GM12891 (cell line): ENCODE results near the gene INSYN2B.

Source experiments
- DNase-seq: peaks from one replicate; pipeline ENCODE4 v3.0.0; 2011; ENCODE audit warnings: low spot score; ENCODE audit not compliant: insufficient read length
- FAIRE-seq: peaks from 2 replicates; lab custom pipeline; 2011; peaks lifted over from hg19 to GRCh38; lab: Jason Lieb, UNC
- PAX5 ChIP-seq: IDR thresholded peaks from 2 replicates; pipeline ENCODE4 v1.6.1; 2011; ENCODE audit warnings: low read length, moderate library complexity, mild to moderate bottlenecking; ENCODE audit not compliant: insufficient read depth, severe bottlenecking
- POLR2A ChIP-seq: IDR thresholded peaks from 2 replicates; pipeline ENCODE4 v1.6.1; 2011; ENCODE audit warnings: low read depth, low read length, control low read depth
- POLR2AphosphoS5 ChIP-seq: IDR thresholded peaks from 2 replicates; pipeline ENCODE4 v1.6.1; 2011; ENCODE audit warnings: low read depth, low read length, control low read depth
- POU2F2 ChIP-seq: IDR thresholded peaks from 2 replicates; pipeline ENCODE4 v1.6.1; 2011; ENCODE audit warnings: low read depth, mild to moderate bottlenecking, control low read depth, low read length, moderate library complexity
- SPI1 ChIP-seq: IDR thresholded peaks from 2 replicates; pipeline ENCODE4 v1.6.1; 2011; ENCODE audit warnings: low read depth, low read length, control low read depth
- TAF1 ChIP-seq: IDR thresholded peaks from 2 replicates; pipeline ENCODE4 v1.6.1; 2011; ENCODE audit warnings: low read depth, low read length, control low read depth

INSYN2B gene

DNA sequence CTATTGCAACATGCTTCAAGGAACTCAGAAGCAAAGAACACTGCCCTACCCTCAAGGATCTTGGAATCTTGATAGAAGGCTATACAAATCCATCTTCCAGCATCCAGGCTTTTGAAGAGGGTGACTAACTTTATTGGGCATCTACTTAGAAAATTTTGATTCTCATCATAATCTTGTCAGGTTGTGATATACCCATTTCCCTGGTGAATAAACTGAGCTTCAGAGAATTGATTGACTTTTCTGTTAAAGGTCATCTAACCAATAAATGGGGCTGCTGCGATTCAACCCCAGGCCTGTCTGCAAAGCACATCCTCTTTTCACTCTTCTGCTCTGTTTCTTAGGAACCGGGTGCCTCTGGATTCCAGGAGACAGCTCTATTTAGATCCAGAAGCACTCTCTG is 19.9 kb upstream of the INSYN2B start:
- FAIRE-seq (no peak), DNase-seq (no peak)
- no peak for TF ChIP-seq TAF1
- no peak for TF ChIP-seq SPI1

GRCh38 chr5:169999621-170000020 is 19.3 kb upstream of the INSYN2B start:
- no peak for DNase-seq
- FAIRE-seq, result no peak
- TF ChIP-seq POLR2A (no peak), PAX5 (no peak), POU2F2 (no peak), TAF1 (no peak), SPI1 (no peak), POLR2AphosphoS5 (no peak)

DNA sequence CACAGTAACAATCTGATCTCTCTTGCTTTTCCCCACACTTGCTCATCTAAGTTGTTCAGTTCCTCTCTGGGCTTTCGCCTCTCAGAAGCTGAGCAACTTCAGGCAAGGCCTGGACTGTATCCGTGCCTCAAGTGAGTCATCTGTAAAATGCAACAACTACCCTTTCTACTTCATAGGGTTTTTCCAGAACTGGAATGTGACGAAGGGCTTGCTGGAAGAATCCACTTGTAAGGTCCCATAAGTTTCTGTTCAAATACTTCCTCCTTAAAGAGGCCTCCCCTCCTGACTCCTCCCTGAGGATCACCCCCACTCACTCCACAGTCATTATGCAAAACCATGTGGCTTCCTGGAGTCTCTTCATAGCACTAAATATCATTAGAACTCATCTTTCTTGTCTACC is 17.5 kb upstream of the INSYN2B start:
- DNase-seq (no peak), FAIRE-seq (no peak)
- TF ChIP-seq SPI1 (no peak), POU2F2 (peak; percentile 35; the same call in 1 of the 2 replicates), TAF1 (no peak)

- no peak for DNase-seq
- TF ChIP-seq POLR2A, result no peak
- no peak for TF ChIP-seq PAX5
- TF ChIP-seq TAF1, result no peak
- no peak for TF ChIP-seq POU2F2
- no peak for TF ChIP-seq POLR2AphosphoS5
- no peak for TF ChIP-seq SPI1
- FAIRE-seq, result no peak
Observed at GRCh38 chr5:169993485-169993790, 13.1 kb upstream of the INSYN2B start.

DNA sequence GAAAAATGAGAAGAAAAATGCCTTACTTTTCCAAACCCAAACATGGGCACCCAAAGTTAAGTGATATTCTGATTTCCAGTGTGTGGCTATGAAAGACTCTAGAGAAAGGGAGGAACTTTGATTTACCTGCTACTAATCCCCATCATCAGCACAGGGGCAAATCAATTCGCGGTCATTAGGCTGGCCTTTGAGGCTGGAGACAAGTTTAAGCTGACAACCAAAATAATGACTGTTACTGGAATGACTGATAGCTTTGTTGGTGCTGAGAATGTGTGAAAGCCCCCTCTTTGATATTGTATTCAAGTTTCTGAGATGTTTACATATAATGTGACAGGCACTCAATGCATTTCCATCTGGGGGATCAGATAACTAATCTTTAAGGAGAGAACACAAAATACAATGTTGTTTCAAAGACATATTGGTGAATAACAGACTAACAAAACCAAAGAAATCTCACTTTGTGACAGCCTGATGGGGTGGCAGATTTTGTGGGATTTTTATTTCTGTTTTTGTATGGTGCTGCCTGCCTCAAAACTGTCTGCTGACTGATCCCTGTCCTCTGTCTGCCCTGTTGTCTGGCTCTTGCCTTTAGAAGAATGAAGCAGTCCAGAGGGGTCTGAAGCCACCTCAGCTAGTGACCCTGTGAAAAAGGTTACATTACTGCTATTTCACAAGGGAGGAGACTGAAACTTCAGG is 12.6 kb upstream of the INSYN2B start:
- DNase-seq, result no peak
- no peak for FAIRE-seq
- TF ChIP-seq PAX5, result no peak
- TF ChIP-seq SPI1, result no peak
- no peak for TF ChIP-seq POLR2AphosphoS5
- TF ChIP-seq POLR2A, result no peak
- no peak for TF ChIP-seq POU2F2
- TF ChIP-seq TAF1, result no peak

DNA sequence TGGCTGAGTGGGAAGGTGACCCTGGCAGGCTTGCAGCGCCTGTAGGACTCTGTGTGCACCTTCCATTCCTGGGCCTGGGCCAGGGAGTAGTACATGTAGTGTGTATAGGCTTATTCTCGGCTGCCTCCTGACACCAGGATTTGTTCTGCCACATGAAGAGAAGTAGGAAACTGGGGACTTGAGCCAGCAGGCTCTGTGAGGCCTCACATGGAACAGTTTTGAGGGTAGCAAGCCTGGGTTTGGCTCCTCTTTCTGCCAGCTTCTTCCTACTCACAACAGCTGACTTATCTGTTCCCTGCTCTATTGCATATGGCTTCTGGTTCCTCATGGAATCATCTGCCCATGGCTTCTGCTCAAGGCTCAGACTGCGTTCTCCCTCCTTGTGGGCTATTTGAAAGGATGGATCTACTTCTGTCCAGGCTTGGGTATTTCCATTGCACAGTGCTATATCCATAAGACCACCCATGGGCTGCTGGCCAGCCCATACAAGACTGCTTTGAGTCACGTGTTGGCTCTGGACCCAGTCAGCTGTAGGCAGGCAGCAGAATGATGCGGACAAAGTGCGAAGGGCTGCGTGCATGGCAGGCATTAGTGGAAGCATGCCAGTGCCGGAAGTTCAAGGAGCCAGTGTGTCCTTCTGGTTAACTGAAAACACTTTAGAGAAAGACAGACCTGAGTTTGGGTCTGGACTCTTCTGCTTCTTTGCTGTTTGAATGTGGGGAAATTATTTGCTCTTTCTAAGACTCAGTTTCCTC is 11.0 kb upstream of the INSYN2B start:
- no peak for DNase-seq
- no peak for FAIRE-seq
- TF ChIP-seq PAX5 (no peak), POU2F2 (no peak), SPI1 (no peak), POLR2A (no peak), POLR2AphosphoS5 (no peak), TAF1 (no peak)

GRCh38 chr5:169989365-169989764 is 9.1 kb upstream of the INSYN2B start:
- no peak for TF ChIP-seq TAF1
- no peak for TF ChIP-seq SPI1
- TF ChIP-seq PAX5, result no peak
- TF ChIP-seq POU2F2, result no peak
- DNase-seq (no peak), FAIRE-seq (no peak)

- FAIRE-seq (no peak), DNase-seq (no peak)
- TF ChIP-seq TAF1 (no peak), SPI1 (no peak), PAX5 (no peak), POLR2AphosphoS5 (no peak), POU2F2 (no peak)
Observed at GRCh38 chr5:169988947-169989346, 8.7 kb upstream of the INSYN2B start.

- FAIRE-seq (no peak), DNase-seq (no peak)
- TF ChIP-seq POU2F2 (no peak), POLR2A (no peak), SPI1 (no peak), POLR2AphosphoS5 (no peak), TAF1 (no peak), PAX5 (no peak)
Observed at GRCh38 chr5:169988206-169988605, 7.9 kb upstream of the INSYN2B start.

- FAIRE-seq, result no peak
- no peak for DNase-seq
- TF ChIP-seq POLR2AphosphoS5 (no peak), POLR2A (no peak), PAX5 (no peak), POU2F2 (no peak)
Observed at GRCh38 chr5:169979871-169980270, 424 bp downstream of the INSYN2B start.
